HG03378 (cell line): ENCODE measurements around the gene CRIM1.

ENCODE experiments used
- ATAC-seq: cut with Tn5 transposase; IDR thresholded peaks from one replicate; pipeline ENCODE4 v1.9.1; 2021; ENCODE audit warnings: mild to moderate bottlenecking, moderate library complexity; ENCODE audit not compliant: unreplicated experiment

CRIM1 gene

DNA sequence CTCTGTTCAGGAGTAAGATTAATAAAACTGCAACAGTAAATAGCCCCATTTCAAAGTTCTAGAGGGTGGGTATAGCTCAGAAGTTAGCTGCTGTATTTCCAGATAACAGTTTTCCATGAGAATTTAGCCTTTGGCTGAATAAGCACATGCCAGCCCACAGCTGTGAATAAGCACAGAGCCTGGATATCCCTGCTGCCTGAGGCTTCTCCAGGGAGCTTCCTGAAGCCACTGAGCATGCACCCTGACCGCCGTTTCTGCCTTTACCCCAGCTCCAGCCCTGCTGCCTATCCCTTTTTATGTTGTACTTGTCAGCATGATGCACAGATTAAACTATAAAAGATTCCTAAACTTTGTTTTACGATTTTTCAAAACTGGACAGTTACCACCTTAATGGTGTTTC lies 157.1 kb downstream of the CRIM1 start:
- no peak for ATAC-seq

DNA sequence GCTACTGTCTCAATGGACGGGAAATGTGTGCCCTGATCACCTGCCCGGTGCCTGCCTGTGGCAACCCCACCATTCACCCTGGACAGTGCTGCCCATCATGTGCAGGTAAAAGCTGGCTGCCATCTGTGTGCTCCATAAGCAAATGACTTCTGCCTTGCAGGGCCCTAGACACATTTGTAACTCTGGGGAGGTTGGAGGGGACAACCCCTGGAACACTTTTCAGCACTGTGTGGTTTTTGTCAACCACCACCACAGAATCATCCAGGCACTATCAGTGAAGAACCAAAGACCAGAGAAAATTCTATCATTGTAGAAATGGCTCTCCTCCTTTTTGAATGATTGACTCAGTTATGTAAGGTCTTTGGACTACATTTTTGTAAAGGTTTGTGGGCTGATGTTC lies 158.1 kb downstream of the CRIM1 start:
- ATAC-seq = peak; percentile 46

DNA sequence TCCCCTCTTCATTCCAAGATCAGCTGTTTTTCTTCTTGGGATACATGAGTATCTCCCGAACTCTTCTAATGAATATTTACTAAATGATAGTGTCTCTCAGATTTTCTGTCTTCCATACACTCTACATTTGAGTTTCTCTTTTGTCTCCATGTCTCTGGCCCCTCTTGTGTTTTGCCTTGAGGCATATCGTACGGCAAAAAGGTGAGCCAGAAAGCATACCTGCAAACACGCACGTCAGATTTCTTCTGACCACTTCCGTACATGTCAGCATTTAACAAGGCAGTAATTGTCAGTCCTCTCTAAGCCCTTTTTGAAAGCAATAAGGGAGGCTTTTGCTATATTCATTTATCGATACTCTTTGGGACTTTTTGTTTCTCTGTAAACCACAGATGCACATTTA lies 160.0 kb downstream of the CRIM1 start:
- no peak for ATAC-seq

DNA sequence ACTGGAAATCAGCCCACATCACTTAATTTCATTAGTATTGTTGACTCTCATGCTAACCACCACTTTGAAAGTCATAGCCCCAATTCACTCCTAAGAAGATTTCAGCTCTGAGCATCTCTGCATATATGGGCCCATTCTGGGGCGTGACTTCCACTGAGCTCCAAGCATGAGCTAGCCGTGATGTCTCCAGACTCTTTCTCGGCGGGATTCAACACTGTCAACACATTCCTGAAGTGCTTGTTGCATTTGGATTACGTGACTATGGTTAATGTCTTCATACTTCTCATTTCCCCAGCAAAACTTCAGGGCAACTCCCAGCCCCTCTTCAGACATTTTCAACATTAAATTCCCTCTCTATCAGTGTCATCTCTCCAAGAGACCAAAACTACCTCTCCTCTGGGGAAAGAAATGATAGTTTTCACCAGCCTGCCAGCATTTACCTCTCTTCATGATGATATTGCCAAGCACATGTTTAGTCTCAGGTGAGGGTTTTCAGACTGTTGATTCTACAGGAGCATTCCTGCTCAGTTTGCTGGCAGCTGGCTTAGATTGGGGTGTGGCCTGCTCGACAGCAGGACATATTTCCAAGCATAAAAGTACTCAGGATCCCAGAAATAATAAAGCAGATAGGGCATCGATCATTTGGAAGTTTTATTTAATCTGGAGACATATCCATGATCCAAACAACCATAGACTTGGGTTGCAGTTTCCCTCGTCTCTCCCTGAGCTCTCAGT lies 160.7 kb downstream of the CRIM1 start:
- ATAC-seq = no peak

DNA sequence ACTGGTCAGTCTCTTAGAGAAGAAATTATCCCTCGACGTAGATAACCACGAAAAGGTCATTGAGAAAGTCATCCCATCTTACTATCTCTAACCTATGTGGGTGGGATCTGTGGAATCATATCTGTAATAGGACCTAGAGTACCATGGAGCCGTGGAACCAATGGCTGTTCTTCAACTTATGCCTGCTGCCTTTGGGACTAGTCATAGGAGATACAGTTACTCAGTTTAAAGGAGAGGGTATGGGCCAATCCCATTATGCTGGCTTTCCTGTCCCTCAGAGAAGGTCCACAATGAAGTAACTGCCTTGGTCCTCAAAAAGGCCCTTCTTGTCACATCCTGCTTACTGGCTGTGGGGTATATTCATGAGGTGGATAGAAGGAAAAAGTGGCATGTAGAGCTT lies 164.9 kb downstream of the CRIM1 start:
- no peak for ATAC-seq

DNA sequence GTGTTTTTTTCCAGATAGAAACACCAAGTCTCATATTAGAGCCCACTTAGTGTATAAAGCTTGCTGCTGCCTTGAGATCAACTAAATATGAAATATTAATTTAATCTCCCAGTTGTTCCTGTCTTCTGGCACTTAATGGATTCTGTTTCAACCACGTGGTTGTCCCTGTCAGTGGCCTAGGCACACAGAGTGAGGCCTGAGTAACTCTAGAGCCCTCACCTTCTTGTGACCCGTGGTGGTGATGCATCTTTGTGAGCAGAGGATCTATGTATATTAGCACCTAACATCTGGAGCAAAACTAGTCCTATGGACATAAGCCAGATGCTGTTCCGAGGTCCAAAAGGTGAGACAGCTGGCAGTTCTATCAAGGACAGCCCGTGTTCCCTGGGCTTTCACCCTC lies 167.6 kb downstream of the CRIM1 start:
- no peak for ATAC-seq

DNA sequence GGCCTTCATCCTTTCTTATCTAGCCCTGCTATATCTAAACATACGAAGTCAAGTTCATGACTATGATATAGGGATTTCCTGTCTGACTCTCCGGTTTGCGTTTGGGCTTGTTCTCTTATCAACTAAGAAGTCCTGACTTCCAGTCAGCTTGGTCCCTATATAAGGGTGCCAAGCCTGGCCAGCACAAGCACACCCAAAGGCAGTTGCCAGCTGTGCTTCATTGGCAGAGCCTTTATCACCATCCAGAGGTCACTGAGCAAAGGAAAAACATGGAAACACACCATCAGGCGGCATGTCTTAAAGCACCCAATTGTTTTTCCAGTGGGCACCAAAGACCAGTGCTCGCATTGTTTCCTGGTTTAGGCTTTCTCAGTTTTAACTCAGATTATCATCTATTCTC lies 169.7 kb downstream of the CRIM1 start:
- no peak for ATAC-seq

DNA sequence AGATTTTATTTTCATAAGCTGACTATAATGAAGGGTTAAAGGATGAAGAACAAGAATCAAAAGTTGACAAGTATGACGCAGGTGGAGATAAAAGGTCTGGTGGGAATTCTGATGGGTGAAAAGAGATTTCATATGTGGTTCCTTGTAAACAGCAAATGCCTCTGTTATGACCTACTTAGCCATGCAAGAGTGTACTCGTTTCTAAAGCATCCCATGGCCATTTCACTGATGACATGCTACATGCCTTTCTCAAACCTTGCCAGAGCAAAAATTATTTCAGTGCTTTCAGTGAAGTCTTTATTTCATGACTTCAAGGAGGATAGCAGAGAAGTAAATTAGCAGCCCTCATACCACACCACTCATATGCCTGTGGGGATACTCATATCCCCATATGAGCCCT lies 170.6 kb downstream of the CRIM1 start:
- no peak for ATAC-seq

DNA sequence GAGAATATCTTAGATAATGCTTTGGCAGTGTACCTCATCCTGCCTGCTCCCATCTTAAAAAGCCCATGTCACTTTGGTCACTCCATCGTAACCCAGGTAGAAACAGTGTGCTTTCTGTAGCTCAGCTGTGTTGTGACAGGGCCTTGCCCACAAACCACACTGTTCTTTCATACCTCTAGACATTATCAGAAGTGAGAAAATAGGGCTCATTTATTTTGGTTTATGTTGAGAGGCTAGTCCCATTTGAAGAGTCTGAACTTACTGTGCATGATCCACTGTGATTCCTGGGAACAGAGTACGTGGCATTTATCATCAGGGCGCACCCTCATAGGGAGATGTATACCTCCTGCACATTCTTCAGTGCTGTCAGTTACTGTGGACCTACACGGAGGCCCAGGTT lies 172.7 kb downstream of the CRIM1 start:
- ATAC-seq = peak; percentile 60

DNA sequence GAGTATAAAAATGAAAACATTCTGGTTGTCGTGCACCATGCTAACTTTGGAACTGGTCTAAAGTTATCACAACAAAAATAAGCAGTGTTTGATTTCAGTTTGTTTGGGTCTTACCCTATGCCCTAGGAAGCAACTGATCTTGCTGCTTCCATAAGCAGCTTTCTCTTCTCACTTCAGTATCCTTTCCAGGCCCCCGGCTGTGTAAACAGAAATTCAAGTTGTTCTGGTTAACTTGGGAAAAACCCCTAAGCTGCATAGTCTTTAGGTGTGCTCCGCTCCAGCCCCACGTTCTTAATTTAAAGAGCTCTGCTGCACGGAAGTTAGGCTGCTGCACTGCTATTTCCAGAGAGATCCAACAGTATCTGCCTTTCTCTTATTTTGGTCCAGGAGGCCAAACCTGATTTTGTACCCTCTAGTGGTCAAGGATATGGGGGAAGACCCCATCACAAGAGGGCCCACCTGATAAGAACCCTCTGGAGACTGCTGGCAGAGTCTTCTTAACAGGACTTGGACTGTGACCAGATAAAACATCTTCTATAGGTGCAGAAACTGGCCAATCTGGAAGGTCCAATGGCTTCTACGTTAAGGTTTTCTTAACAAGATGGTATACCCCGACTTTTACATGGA lies 173.3 kb downstream of the CRIM1 start:
- ATAC-seq = no peak

DNA sequence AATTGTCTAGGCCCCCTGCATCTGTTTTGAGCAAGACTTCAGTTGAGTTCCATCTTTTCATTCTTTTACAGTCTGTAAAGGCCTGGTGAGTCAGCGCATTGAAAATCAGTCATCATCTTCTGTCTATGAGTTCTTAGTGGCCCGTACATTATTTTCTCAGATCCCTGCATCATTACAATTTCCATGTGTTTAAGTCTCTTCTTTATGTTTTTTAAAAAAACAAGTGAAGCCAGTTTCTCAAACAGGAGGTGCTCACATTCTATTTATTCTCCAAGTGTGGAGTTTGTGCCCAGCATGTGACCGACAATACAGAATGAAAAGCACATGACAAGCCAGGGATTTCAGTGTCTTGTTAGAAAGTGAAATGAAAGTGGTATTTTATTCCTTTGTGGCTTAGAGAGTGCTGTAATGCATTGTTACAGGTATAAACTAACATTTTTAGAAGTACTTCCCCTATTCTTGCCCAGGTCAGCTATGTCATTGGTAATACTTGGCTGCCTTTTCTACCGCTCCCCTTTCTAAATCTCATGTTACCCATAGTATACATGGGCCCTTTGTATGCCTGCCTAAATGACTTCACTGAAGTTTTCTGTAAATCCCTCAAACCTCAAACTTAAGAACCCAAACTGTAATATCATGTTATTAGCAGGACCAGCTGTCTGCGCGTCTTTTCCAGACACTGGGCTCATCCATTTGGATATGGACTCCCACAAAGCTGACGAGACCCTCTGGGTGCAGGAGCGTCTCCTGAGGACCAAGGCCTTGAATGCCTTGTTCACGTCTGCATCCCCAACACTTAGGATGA lies 174.8 kb downstream of the CRIM1 start:
- ATAC-seq = peak; percentile 86

DNA sequence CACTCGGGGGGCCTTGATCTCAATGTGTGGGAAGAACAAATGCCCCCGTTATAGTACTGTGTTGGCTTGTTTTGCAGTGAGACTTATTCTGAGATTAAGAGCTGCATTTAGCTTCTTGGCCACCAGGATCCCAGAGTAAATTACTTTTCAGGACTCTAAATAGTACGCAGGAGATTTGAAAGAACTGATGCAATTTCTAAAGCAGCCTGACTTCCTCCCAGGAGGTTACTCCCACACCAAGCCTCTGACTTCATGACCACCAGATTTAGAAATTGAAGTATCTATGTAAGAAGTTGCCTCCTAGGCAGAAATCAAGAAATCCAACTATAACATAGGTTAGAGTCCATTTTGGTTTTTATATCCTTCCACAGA lies 175.4 kb downstream of the CRIM1 start:
- ATAC-seq = no peak

DNA sequence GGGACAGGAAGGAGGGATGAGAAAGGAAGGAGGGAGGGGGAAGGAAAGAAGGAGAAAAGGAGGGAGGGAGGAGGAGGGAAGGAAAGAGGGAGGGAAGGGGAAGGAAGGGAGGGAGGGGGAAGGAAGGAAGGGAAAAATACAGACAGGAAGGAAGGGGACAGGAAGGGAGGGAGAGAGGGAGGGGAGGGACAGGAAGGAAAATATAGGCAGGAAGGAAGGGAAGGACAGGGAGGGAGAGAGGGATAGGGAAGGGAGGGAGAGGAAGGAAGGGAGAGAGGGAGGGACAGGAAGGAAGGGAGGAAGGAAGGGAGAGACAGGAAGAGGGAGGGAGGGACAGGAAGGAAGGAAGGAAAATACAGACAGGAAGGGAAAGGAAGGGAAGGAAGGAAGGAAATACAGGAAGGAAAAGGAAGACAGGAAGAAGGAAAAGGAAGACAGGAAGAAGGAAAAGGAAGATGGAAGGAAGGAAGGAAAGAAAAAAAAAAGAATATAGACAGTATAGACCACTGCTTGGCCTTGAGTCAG lies 178.8 kb downstream of the CRIM1 start:
- ATAC-seq = no peak

DNA sequence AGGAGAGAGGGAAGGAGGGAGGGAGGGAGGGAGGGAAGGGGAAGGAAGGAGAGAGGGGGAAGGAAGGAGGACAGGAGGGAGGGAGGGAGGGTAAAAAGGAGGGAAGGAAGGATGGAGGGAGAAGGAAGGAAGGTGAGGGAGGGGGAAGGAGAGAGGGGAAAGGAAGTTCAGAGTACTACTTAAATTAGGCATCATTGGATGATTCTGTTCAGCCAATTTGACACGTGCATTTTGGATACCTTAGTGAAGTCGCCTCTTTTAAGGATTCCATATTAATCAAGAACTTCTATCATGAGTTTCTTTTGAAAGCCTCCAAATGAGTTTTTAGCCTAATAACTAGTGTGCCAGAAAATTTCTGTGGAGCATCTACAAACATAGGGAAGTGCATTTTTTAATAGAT lies 179.5 kb downstream of the CRIM1 start:
- no peak for ATAC-seq

DNA sequence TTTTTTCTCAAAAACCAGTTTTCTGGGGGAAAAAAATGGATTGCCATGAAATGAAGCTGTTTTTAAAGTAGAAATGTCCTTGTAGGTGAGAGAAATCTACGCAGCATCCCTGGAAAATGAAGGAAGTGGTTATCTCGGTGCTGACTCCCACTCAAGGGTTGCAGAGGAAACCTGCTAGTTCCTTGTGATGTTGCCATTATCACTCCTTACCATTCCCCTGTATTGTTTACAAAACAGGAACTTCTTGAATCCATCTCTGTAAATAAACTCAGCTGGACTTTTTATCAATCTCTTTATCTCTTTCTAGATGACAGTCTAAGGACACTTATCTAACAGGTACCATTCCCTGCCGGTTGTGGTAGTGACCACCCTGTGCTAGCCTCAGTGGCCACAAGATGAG lies 181.2 kb downstream of the CRIM1 start:
- no peak for ATAC-seq

DNA sequence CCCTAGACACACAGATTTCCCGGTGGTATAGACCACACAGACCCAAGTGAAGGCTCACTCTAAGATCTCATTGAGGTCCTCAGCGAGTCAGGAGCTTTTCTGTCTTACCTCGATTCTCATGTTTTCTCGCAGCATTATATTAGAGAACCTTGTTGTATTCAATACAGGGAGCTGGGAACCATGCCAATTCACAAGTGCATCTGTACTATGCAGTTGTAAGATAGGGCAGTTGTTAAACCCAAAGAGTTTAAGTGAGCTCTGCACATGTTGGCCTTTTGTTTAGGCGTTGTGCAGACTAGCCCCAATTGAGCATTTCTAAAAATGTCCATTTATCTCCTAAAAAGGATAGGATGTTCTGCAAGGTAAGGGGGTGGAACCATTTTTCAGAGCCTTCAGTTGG lies 182.8 kb downstream of the CRIM1 start:
- ATAC-seq = no peak

DNA sequence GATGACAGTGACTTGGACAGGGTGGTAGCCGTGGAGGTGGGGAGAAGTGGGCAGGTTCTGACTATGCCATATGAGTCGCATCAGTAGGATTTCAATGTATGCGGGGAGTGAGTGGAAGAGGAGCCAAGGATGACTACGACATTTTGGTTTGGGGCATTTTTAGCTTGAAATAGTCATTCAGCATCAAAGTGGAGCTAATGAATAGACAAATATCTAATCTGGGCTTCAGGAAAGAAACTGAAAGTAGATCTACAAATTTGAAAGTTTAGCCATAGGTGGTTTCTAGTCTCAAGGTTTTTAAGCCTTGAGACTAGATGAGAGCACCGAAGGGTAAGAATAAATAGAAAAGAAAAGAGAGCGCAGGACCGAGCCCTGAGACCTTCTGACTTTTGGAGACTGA lies 184.1 kb downstream of the CRIM1 start:
- peak; percentile 69 for ATAC-seq

DNA sequence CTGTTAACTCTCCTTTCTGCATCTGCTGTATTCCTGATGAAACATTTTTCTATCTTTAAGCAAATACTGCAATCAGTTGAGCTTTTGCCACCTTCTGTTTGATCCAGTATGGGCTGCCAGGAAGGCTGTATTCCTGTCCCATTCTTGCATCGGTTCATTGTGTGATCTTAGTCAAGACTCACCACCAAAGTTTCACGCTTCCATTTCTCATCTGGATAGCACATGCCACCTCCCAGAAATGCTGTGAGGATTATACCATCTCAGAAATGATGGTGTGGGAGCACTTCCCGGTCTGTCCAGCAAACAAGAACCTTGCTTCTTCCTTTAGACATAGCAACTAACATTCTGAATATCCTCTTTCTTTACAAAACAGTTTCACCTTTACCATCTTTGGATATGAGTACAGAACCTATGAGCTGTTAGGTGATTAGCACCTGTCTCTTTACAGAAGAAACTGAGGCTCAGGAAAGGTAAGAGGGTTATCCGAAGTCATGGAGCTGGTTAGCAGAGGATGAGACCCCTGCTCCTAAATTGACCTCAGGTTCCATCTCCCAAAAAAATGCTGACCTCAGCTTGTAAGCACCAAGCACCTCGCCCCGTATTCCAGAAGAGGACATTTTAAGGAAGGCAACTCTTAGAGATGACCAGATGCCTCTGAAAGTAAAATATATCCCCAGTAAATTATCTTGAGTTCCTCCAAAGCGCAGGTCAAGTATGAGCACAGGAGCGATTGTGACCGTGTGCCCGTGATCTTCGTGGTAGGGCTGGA lies 185.6 kb downstream of the CRIM1 start:
- ATAC-seq = no peak

DNA sequence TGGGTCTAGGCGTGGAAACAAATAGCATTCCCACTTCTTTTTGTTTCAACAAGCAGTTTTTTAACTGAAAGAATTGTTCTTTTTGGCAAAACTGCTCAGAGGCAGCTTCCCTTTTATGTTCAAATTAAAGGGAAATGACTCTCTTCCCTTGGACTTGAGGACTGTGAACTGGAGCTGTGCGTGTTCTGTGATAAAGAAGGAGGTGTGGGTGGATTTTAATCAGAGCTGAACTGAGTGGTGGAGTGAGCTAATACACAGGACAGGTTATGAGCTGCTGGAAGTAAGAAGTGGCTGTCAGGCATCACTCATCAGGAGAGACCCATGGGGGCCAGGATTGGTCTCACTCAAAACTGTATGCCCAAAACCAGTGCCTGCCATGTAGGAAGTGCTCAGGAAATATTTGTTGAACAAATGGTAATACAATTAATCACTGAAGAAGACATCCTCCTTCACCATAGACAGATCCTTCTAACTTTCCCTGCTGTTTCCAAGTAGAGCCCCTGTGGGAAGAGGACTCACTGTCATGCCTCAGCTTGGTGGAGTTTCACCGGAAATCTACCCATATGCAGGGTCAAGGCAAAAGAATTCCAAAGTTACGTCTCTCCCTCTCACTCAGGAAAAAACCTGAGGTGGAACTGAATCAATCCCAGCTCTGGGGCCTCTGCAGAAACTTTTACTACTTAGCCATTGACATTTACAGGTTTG lies 186.5 kb downstream of the CRIM1 start:
- no peak for ATAC-seq

DNA sequence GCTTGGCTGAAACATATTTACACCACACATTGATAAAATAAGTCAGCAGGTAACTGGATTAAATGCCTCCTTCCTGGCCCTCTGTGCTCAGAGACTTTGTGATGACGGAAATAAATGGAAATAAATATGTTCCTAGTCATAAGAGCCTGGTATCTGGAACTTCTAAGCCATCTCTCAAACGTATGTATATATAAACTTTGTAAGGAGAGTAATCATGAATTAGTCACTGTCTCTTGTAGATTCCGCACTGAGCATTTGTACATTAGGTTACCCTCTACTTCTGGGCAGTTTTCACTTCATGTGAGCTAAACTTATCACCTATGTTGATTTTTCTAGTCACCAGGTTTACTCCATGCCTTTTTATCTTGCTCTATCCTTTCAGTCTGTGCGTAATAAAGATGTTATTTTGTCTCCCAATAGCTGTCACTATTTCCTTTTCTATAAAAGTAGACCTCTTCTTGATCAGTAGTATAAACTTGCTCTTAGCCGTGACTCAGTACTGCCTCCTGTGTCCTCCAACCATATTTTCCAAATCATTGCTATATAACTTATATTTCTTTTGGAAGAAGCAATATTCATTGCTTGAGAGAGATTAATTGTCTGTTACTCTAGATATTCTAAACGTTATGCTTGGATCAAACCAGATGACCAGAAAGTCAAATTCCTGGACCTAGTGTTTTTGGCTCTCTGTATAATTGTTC lies 189.2 kb downstream of the CRIM1 start:
- no peak for ATAC-seq
